Peyer's patch (tissue), 4 donors: Measurements from ENCODE around the gene HPX.

ENCODE experiments used
- POLR2A ChIP-seq, 2 donors: fragments of 450-650 bp; IDR thresholded peaks; one replicate each; pipeline ENCODE4 v1.5.1; 2017; ENCODE audit warnings: antibody characterized with exemption in 2 of 2, mild to moderate bottlenecking in 2 of 2, moderate library complexity in 2 of 2
- TF ChIP-seq, protein P1 (sequence below), 6 experiments: fragments of 450-650 bp in 4 of 6; fragments of 200-600 bp in 2 of 6; sonication (generic) in 1 of 6; IDR thresholded peaks; one replicate each; pipeline ENCODE4 v1.5.1; 2017 to 2019; ENCODE audit warnings: antibody characterized with exemption in 6 of 6, mild to moderate bottlenecking in 3 of 6, moderate library complexity in 1 of 6

DNA sequence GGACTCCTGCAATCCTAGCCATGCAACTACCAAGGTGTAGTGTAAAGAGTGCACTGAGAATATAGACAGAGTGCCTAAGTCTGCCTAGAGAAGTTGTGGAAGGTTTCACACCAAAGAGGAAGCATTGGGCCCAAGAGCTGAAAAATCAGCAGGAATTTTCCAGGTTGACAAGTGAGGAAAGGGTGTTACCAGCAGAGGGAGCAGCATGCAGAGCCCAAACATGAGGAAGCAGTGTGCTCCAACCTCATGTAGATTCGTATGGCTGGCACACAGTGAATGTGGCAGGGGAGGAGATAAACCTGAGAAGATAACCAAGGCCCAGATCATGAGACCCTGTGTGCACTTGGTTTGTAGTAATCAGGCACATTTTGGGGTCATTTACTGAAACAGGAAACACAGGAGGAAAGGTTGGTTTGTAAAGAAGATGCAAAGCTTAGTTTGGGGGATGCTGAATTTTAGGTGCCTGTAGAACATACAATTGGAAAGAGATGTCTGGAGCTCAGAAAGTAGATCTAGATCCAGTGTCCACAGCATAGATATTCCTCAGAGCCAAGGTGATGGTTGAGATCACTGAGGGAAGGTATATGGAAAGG is 1.7 kb downstream of the HPX start:
- TF ChIP-seq, protein P1, sequence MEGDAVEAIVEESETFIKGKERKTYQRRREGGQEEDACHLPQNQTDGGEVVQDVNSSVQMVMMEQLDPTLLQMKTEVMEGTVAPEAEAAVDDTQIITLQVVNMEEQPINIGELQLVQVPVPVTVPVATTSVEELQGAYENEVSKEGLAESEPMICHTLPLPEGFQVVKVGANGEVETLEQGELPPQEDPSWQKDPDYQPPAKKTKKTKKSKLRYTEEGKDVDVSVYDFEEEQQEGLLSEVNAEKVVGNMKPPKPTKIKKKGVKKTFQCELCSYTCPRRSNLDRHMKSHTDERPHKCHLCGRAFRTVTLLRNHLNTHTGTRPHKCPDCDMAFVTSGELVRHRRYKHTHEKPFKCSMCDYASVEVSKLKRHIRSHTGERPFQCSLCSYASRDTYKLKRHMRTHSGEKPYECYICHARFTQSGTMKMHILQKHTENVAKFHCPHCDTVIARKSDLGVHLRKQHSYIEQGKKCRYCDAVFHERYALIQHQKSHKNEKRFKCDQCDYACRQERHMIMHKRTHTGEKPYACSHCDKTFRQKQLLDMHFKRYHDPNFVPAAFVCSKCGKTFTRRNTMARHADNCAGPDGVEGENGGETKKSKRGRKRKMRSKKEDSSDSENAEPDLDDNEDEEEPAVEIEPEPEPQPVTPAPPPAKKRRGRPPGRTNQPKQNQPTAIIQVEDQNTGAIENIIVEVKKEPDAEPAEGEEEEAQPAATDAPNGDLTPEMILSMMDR (IDR thresholded peaks at IDR 0.05): peak in 5 of 6 experiments; percentile 22 to 82 (median 77)
- TF ChIP-seq POLR2A (IDR thresholded peaks at IDR 0.05): no peak
